ENCODE measurements around the gene NR1H4. TPM values are rescaled to one million over a fixed set of nuclear protein-coding genes. Genes with fewer than 3 reads are reported as not detected.

Gene NR1H4
- total and polyA plus RNA-seq, 10 donors, result 0.18 to 1.1 (median 0.83) TPM; not detected in 3

- Histone ChIP-seq H3K27me3 (replicated peaks in 1 of 7) (peaks cover 0 to 16% (median 0%) of the 10 kb centered on the region in 7 donors), H3K9me3 (no peaks in the 10 kb centered on the region), H3K27ac (peak overlapping the region in 5 of 8 donors; percentile 18 to 80 (median 74)), H3K4me1 (peaks cover 3 to 25% (median 16%) of the 10 kb centered on the region in 6 donors), H3K4me3 (peak overlapping the region; percentile 43 to 79 (median 62)), H3K36me3 (no peaks in the 10 kb centered on the region)
- no peak for DNase-seq
- TF ChIP-seq POLR2A (IDR thresholded peaks at IDR 0.05) (no peak), CTCF (IDR thresholded peaks at IDR 0.05 in 8 of 11, conservative IDR thresholded peaks at IDR 0.05 in 3 of 11) (no peak), POLR2AphosphoS5 (IDR thresholded peaks at IDR 0.05) (no peak)
- WGBS, 5 donors, result 18 to 24% (median 20%) methylated on average over 15 of the region's 15 CpGs
- intact Hi-C loops (cut with DNase I; ENCODE audit: low total_unique reads), result no loop called here
These were observed 100.8 kb downstream of the NR1H4 start for GRCh38 chr12:100574187-100575074.

- peaks cover 3 to 25% (median 16%) of the 10 kb centered on the region in 6 donors for H3K4me1 ChIP-seq
- intact Hi-C loops (cut with DNase I; ENCODE audit: low total_unique reads), result no loop called here
- no peak overlapping the region for H3K4me3 ChIP-seq
- 63 to 74% (median 66%) methylated on average over 3 of the region's 3 CpGs for WGBS, 5 donors
- H3K36me3 ChIP-seq, result no peaks in the 10 kb centered on the region
- peaks cover 0 to 16% (median 0%) of the 10 kb centered on the region in 7 donors for H3K27me3 ChIP-seq (replicated peaks in 1 of 7)
- H3K9me3 ChIP-seq, result no peaks in the 10 kb centered on the region
- H3K27ac ChIP-seq, result no peak overlapping the region
- no peak for DNase-seq
- TF ChIP-seq CTCF (IDR thresholded peaks at IDR 0.05 in 8 of 11, conservative IDR thresholded peaks at IDR 0.05 in 3 of 11) (no peak), POLR2AphosphoS5 (IDR thresholded peaks at IDR 0.05) (no peak), POLR2A (IDR thresholded peaks at IDR 0.05) (no peak)
These were observed 102.8 kb downstream of the NR1H4 start for GRCh38 chr12:100576331-100577036.

- intact Hi-C loops (cut with DNase I; ENCODE audit: low total_unique reads), result no loop called here
- no peak overlapping the region for H3K4me3 ChIP-seq
- H3K9me3 ChIP-seq, result peaks cover 0 to 20% (median 11%) of the 10 kb centered on the region in 8 donors
- no peak overlapping the region for H3K27ac ChIP-seq
- H3K36me3 ChIP-seq, result no peaks in the 10 kb centered on the region
- no peak for DNase-seq
- WGBS, 5 donors, result 93 to 98% (median 96%) methylated on average over 5 of the region's 5 CpGs
- H3K27me3 ChIP-seq (replicated peaks in 1 of 7), result peaks cover 0 to 7% (median 0%) of the 10 kb centered on the region in 7 donors
- TF ChIP-seq CTCF (IDR thresholded peaks at IDR 0.05 in 8 of 11, conservative IDR thresholded peaks at IDR 0.05 in 3 of 11) (no peak), POLR2A (IDR thresholded peaks at IDR 0.05) (no peak), POLR2AphosphoS5 (IDR thresholded peaks at IDR 0.05) (no peak)
- peaks cover 3 to 12% (median 8%) of the 10 kb centered on the region in 6 donors for H3K4me1 ChIP-seq
These were observed 105.3 kb downstream of the NR1H4 start for GRCh38 chr12:100578923-100579322.

GRCh38 chr12:100579844-100580243 is 106.2 kb downstream of the NR1H4 start:
- DNase-seq, result no peak
- WGBS, 5 donors, result 49 to 99% (median 65%) methylated on average over 2 of the region's 2 CpGs
- no peaks in the 10 kb centered on the region for H3K36me3 ChIP-seq
- H3K4me3 ChIP-seq, result no peak overlapping the region
- H3K9me3 ChIP-seq, result peaks cover 0 to 20% (median 11%) of the 10 kb centered on the region in 8 donors
- H3K27ac ChIP-seq, result no peak overlapping the region
- TF ChIP-seq POLR2AphosphoS5 (IDR thresholded peaks at IDR 0.05), result no peak
- no peak for TF ChIP-seq CTCF (IDR thresholded peaks at IDR 0.05 in 8 of 11, conservative IDR thresholded peaks at IDR 0.05 in 3 of 11)
- no peak for TF ChIP-seq POLR2A (IDR thresholded peaks at IDR 0.05)
- no peaks in the 10 kb centered on the region for H3K27me3 ChIP-seq (replicated peaks in 1 of 7)
- peaks cover 0 to 3% (median 0%) of the 10 kb centered on the region in 6 donors for H3K4me1 ChIP-seq
- intact Hi-C loops (cut with DNase I; ENCODE audit: low total_unique reads), result no loop called here

Measured in spleen (tissue), 11 donors.